Liver (tissue), 9 donors: ENCODE data around the gene TOR1A. TPM values are rescaled to one million over a fixed set of nuclear protein-coding genes. Genes with fewer than 3 reads are reported as not detected.
"Not testable (repeated sequence)": the region's sequence is repeated elsewhere in the genome, so short reads cannot be mapped to it uniquely, and the experiment has no call there.

Experiments used
- DNase-seq: peaks from one replicate; pipeline ENCODE4 v3.0.0-alpha.2; 2017; ENCODE audit warnings: low spot score
- H3K27ac ChIP-seq, 2 donors: one replicate each; pipeline ENCODE4 v1.7.0; 2013; ENCODE audit warnings: inconsistent platforms in 2 of 2, low read length in 2 of 2, control low read depth in 1 of 2, low read depth in 1 of 2, mild to moderate bottlenecking in 1 of 2
- H3K27me3 ChIP-seq, 4 donors: one replicate each; pipeline versions ENCODE4 v1.6.1 to v1.7.0; 2013; ENCODE audit warnings: low read length in 3 of 4, inconsistent platforms in 1 of 4, mild to moderate bottlenecking in 1 of 4, moderate library complexity in 1 of 4; ENCODE audit not compliant: control insufficient read depth in 4 of 4, insufficient read depth in 4 of 4
- H3K36me3 ChIP-seq, 4 donors: one replicate each; pipeline versions ENCODE4 v1.6.1 to v1.7.0; 2013; ENCODE audit warnings: low read length in 3 of 4, mild to moderate bottlenecking in 3 of 4, low read depth in 1 of 4, moderate library complexity in 1 of 4; ENCODE audit not compliant: control insufficient read depth in 4 of 4, insufficient read depth in 3 of 4
- H3K4me1 ChIP-seq, 4 donors: one replicate each; pipeline versions ENCODE4 v1.6.1 to v1.7.0; 2013; ENCODE audit warnings: low read length in 3 of 4, mild to moderate bottlenecking in 3 of 4, moderate library complexity in 1 of 4; ENCODE audit not compliant: control insufficient read depth in 4 of 4, insufficient read depth in 4 of 4
- H3K4me3 ChIP-seq, 3 donors: one replicate each; pipeline versions ENCODE4 v1.6.1 to v1.7.0; 2013; ENCODE audit warnings: low read length in 3 of 3, control low read depth in 1 of 3, low read depth in 1 of 3, mild to moderate bottlenecking in 1 of 3
- H3K9ac ChIP-seq, 2 donors: one replicate each; pipeline ENCODE4 v1.7.0; 2013; ENCODE audit warnings: low read length in 2 of 2, mild to moderate bottlenecking in 2 of 2, moderate library complexity in 2 of 2, control low read depth in 1 of 2, low read depth in 1 of 2
- H3K9me3 ChIP-seq, 4 donors: one replicate each; pipeline versions ENCODE4 v1.6.1 to v1.7.0; 2013; ENCODE audit warnings: low read length in 3 of 4; ENCODE audit not compliant: control insufficient read depth in 4 of 4
- CTCF ChIP-seq: fragments of 150-350 bp; IDR thresholded peaks from 2 replicates; pipeline ENCODE4 v1.5.1; 2017; ENCODE audit warnings: improper control_type of control experiment, low read depth, low read length; ENCODE audit not compliant: missing input control
- FOXA1 ChIP-seq: IDR thresholded peaks from 2 replicates; pipeline ENCODE4 v1.6.1; 2016; ENCODE audit warnings: antibody characterized with exemption
- FOXA2 ChIP-seq: IDR thresholded peaks from 2 replicates; pipeline ENCODE4 v1.6.1; 2016; ENCODE audit warnings: antibody characterized with exemption
- HNF4A ChIP-seq, 2 donors: conservative IDR thresholded peaks; 2 replicates each; pipeline ENCODE4 v1.6.1; 2016; ENCODE audit warnings: antibody characterized with exemption in 2 of 2, mild to moderate bottlenecking in 2 of 2
- HNF4G ChIP-seq: IDR thresholded peaks from 2 replicates; pipeline ENCODE4 v1.6.1; 2016; ENCODE audit warnings: antibody characterized with exemption
- JUND ChIP-seq, 2 donors: IDR thresholded peaks; 2 replicates each; pipeline ENCODE4 v1.6.1; 2016; ENCODE audit warnings: antibody characterized with exemption in 2 of 2
- NR2F2 ChIP-seq: IDR thresholded peaks from 2 replicates; pipeline ENCODE4 v1.6.1; 2016; ENCODE audit warnings: antibody characterized with exemption
- RAD21 ChIP-seq, 2 donors: IDR thresholded peaks; 2 replicates each; pipeline ENCODE4 v1.6.1; 2016; ENCODE audit warnings: antibody characterized with exemption in 2 of 2, mild to moderate bottlenecking in 2 of 2
- SP1 ChIP-seq: IDR thresholded peaks from 2 replicates; pipeline ENCODE4 v1.6.1; 2018; ENCODE audit warnings: antibody characterized with exemption, mild to moderate bottlenecking
- TAF1 ChIP-seq: conservative IDR thresholded peaks from 2 replicates; pipeline ENCODE4 v1.6.1; 2016; ENCODE audit warnings: antibody characterized with exemption, mild to moderate bottlenecking
- YY1 ChIP-seq: IDR thresholded peaks from 2 replicates; pipeline ENCODE4 v1.6.1; 2016; ENCODE audit warnings: antibody characterized with exemption, mild to moderate bottlenecking
- WGBS: extraction: QIAGEN DNeasy Blood & Tissue Kit; methylation state at CpG from one replicate; pipeline ENCODE4 v1.1.7; 2013; 5-methylcytosine and 5-hydroxymethylcytosine counted together
- polyA plus RNA-seq, 2 donors: library from polyadenylated mRNA; stranded (reverse) in 1 of 2; unstranded in 1 of 2; fragments of 200-250 nt in 1 of 2; fragments of >200 nt in 1 of 2; fragmentation: Nextera tagmentation in 1 of 2; extraction: Ambion mirVana in 1 of 2; gene quantifications; one replicate each; pipeline versions ENCODE4 v1.2.1 to v1.2.3, GENCODE V29; 2013 to 2015
- total RNA-seq, 2 donors: library from RNA; depleted of rRNA; stranded (reverse); fragments of >200 nt; gene quantifications; one replicate each; pipeline ENCODE4 v1.2.3, GENCODE V29; 2014
- TF ChIP-seq, protein P1 (sequence below): IDR thresholded peaks from 2 replicates; pipeline ENCODE4 v1.6.1; 2016; ENCODE audit warnings: antibody characterized with exemption
- TF ChIP-seq, protein P2 (sequence below): IDR thresholded peaks from 2 replicates; pipeline ENCODE4 v1.6.1; 2016; ENCODE audit warnings: antibody characterized with exemption
- donor health status: healthy.
- donor health status: healthy.
- donor health status: healthy.
- donor health status: healthy.
- donor health status: healthy.

Gene TOR1A
- total and polyA plus RNA-seq, 4 donors: 18.3 to 34.0 (median 29.8) TPM

DNA sequence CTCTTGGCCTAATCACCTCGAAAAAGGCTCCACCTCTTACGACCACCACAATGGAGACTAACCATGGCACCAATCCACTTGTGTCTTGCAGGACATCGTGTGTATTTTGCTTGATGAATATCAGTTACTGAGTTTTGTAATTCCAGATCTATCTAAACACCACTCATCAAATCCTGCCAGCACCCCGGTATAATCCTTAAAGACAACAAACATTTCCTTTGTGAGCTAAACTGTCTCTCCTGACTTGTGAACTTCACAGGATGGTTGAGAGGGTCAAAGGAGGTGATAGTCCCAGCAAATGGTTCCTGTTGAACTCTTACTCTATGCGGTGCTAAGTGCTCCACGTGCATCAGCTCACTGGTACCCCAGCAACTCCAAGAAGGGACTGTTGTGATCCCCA is 25.0 kb downstream of the TOR1A start:
- no peak for DNase-seq
- H3K36me3 ChIP-seq: no peaks in the 10 kb centered on the region
- peaks cover 2 to 6% (median 4%) of the 10 kb centered on the region in 4 donors for H3K4me1 ChIP-seq
- TF ChIP-seq YY1 (no peak), SP1 (no peak), NR2F2 (no peak), HNF4A (conservative IDR thresholded peaks at IDR 0.05) (no peak)
- H3K9ac ChIP-seq: no peak overlapping the region
- 47% methylated on average over 6 of the region's 6 CpGs for whole genome bisulfite sequencing
- H3K27ac ChIP-seq: no peak overlapping the region
- no peaks in the 10 kb centered on the region for H3K27me3 ChIP-seq
- H3K4me3 ChIP-seq: no peak overlapping the region
- no peaks in the 10 kb centered on the region for H3K9me3 ChIP-seq

GRCh38 chr9:129796029-129796428 is 27.9 kb downstream of the TOR1A start:
- not testable (repeated sequence) for H3K4me3 ChIP-seq, H3K36me3 ChIP-seq, H3K4me1 ChIP-seq, H3K27ac ChIP-seq, H3K9ac ChIP-seq, H3K27me3 ChIP-seq, H3K9me3 ChIP-seq, DNase-seq
- 80% methylated on average over 2 of the region's 2 CpGs for WGBS

DNA sequence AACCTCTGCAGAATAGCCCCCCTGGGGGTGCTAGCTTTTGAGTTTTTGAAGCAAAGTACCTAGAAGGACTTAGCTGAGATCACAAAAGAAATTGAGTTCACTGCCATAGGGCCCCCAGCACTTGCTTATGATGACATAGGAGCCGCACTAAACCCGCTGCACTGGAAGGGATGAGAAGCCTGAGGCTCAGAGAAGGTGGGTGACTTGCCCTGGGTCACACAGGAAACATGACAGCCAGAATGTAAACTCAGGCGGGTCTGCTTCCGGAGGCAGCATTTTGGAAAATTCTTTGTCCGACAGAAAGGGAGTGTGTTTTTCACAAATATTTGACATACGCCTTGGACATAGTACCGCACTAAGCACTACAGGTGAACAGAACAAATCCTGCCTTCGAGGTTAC is 29.4 kb downstream of the TOR1A start:
- 78% methylated on average over 8 of the region's 8 CpGs for WGBS
- no peak for DNase-seq
- H3K36me3 ChIP-seq: no peaks in the 10 kb centered on the region
- H3K4me1 ChIP-seq: no peaks in the 10 kb centered on the region
- H3K27ac ChIP-seq: no peak overlapping the region
- TF ChIP-seq YY1 (no peak), HNF4G (no peak), NR2F2 (no peak), JUND (IDR thresholded peaks at IDR 0.05) (no peak), FOXA2 (no peak), TAF1 (no peak), RAD21 (IDR thresholded peaks at IDR 0.05) (no peak), CTCF (no peak), FOXA1 (no peak)
- TF ChIP-seq, protein P1, sequence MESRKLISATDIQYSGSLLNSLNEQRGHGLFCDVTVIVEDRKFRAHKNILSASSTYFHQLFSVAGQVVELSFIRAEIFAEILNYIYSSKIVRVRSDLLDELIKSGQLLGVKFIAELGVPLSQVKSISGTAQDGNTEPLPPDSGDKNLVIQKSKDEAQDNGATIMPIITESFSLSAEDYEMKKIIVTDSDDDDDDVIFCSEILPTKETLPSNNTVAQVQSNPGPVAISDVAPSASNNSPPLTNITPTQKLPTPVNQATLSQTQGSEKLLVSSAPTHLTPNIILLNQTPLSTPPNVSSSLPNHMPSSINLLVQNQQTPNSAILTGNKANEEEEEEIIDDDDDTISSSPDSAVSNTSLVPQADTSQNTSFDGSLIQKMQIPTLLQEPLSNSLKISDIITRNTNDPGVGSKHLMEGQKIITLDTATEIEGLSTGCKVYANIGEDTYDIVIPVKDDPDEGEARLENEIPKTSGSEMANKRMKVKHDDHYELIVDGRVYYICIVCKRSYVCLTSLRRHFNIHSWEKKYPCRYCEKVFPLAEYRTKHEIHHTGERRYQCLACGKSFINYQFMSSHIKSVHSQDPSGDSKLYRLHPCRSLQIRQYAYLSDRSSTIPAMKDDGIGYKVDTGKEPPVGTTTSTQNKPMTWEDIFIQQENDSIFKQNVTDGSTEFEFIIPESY: no peak
- TF ChIP-seq, protein P2, sequence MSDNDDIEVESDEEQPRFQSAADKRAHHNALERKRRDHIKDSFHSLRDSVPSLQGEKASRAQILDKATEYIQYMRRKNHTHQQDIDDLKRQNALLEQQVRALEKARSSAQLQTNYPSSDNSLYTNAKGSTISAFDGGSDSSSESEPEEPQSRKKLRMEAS: no peak
- peaks cover 0 to 2% (median 0%) of the 10 kb centered on the region in 4 donors for H3K27me3 ChIP-seq
- H3K9me3 ChIP-seq: no peaks in the 10 kb centered on the region
- no peak overlapping the region for H3K4me3 ChIP-seq
- H3K9ac ChIP-seq: no peak overlapping the region
